Prostate gland (tissue), 2 donors: ENCODE data around the gene CTXND1. TPM values are rescaled to one million over a fixed set of nuclear protein-coding genes. Genes with fewer than 3 reads are reported as not detected.

Experiments used
- DNase-seq: peaks from one replicate; pipeline ENCODE4 v3.0.0-alpha.2; 2019; ENCODE audit warnings: low spot score
- H3K27ac ChIP-seq, 2 donors: fragments of 200-600 bp; sonication (generic); 2 replicates each; pipeline ENCODE4 v1.5.1; 2017 to 2019
- H3K27me3 ChIP-seq: fragments of 200-600 bp; sonication (generic); replicated peaks from 2 replicates; pipeline ENCODE4 v1.5.1; 2019; ENCODE audit not compliant: insufficient read depth
- H3K36me3 ChIP-seq, 2 donors: fragments of 200-600 bp; sonication (generic); 1 replicate in 1 of 2; 2 replicates in 1 of 2; pipeline versions ENCODE4 v1.5.1 to v1.8.1; 2017 to 2019
- H3K4me1 ChIP-seq: fragments of 200-600 bp; sonication (generic); replicated peaks from 2 replicates; pipeline ENCODE4 v1.5.1; 2019
- H3K4me3 ChIP-seq, 2 donors: fragments of 200-600 bp; sonication (generic); 2 replicates each; pipeline ENCODE4 v1.5.1; 2017 to 2019
- H3K9me3 ChIP-seq: fragments of 200-600 bp; sonication (generic); 2 replicates; pipeline ENCODE4 v1.5.1; 2017
- POLR2A ChIP-seq: fragments of 450-650 bp; IDR thresholded peaks from one replicate; pipeline ENCODE4 v1.6.1; 2016; ENCODE audit warnings: antibody characterized with exemption, mild to moderate bottlenecking
- POLR2AphosphoS5 ChIP-seq: sonication (generic); formaldehyde crosslinking; IDR thresholded peaks from one replicate; pipeline ENCODE4 v1.6.1; 2017; ENCODE audit warnings: antibody characterized with exemption
- WGBS: methylation state at CpG from one replicate; pipeline ENCODE4 v1.1.5; 2018; 5-methylcytosine and 5-hydroxymethylcytosine counted together
- intact Hi-C: fragments of 100-400 bp; cut with DNase I; formaldehyde crosslinking; loops from one replicate; pipeline ENCODE4 v1.14.2; 2022
- total RNA-seq, 2 donors: library from RNA; depleted of rRNA; stranded (reverse); fragments of >200 nt; gene quantifications; one replicate each; pipeline ENCODE4 v1.1.0, GENCODE V29; 2016
- TF ChIP-seq, protein P1 (sequence below), 4 experiments: fragments of 200-600 bp in 2 of 4; fragments of 450-650 bp in 2 of 4; sonication (generic) in 2 of 4; IDR thresholded peaks; 1 replicate in 3 of 4; 2 replicates in 1 of 4; pipeline ENCODE4 v1.5.1; 2016 to 2019; ENCODE audit warnings: antibody characterized with exemption in 4 of 4, mild to moderate bottlenecking in 2 of 4, moderate library complexity in 2 of 4

Gene CTXND1
- total RNA-seq, 2 donors from 2014 or later, result 0.96 TPM; not detected in 1

DNA sequence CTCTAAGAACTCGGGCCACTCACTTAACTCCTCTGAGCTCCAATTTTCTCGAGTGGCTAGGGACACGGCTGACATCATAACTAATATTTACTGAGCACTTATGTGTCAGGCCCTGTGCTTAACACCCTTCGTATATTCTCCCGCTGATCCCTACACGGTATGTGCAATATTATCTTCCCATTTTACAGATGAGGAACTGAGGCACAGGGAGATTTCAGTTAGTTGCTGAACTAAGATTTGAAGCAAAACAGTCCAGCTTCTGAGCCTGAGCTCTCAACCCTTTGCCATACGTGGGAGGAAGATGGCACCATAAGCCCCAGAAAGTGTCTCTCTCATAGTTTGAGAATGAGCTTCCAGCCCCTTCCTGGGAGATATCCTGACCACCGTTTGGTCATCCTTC lies 79.6 kb downstream of the CTXND1 start:
- no peak overlapping the region for H3K27ac ChIP-seq
- DNase-seq, result no peak
- H3K9me3 ChIP-seq, result no peaks in the 10 kb centered on the region
- no peak overlapping the region for H3K4me3 ChIP-seq
- intact Hi-C loops, result loop anchor here (5.0 kb wide), 2 partner anchors 110 to 275 kb away; partner anchors contain the start of gene MTHFS
- H3K4me1 ChIP-seq, result no peaks in the 10 kb centered on the region
- TF ChIP-seq POLR2A, result no peak
- TF ChIP-seq, protein P1, sequence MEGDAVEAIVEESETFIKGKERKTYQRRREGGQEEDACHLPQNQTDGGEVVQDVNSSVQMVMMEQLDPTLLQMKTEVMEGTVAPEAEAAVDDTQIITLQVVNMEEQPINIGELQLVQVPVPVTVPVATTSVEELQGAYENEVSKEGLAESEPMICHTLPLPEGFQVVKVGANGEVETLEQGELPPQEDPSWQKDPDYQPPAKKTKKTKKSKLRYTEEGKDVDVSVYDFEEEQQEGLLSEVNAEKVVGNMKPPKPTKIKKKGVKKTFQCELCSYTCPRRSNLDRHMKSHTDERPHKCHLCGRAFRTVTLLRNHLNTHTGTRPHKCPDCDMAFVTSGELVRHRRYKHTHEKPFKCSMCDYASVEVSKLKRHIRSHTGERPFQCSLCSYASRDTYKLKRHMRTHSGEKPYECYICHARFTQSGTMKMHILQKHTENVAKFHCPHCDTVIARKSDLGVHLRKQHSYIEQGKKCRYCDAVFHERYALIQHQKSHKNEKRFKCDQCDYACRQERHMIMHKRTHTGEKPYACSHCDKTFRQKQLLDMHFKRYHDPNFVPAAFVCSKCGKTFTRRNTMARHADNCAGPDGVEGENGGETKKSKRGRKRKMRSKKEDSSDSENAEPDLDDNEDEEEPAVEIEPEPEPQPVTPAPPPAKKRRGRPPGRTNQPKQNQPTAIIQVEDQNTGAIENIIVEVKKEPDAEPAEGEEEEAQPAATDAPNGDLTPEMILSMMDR (IDR thresholded peaks at IDR 0.05), result no peak
- no peak for TF ChIP-seq POLR2AphosphoS5
- H3K27me3 ChIP-seq, result no peaks in the 10 kb centered on the region
- no peaks in the 10 kb centered on the region for H3K36me3 ChIP-seq
- 76% methylated on average over 8 of the region's 8 CpGs for WGBS

GRCh38 chr15:80171787-80172186 lies 80.2 kb downstream of the CTXND1 start:
- no peaks in the 10 kb centered on the region for H3K36me3 ChIP-seq

GRCh38 chr15:80170596-80170995 lies 81.4 kb downstream of the CTXND1 start:
- Histone ChIP-seq H3K4me1 (no peaks in the 10 kb centered on the region), H3K4me3 (no peak overlapping the region), H3K36me3 (no peaks in the 10 kb centered on the region), H3K27me3 (no peaks in the 10 kb centered on the region), H3K27ac (no peak overlapping the region), H3K9me3 (no peaks in the 10 kb centered on the region)
- intact Hi-C loops, result loop anchor here (5.0 kb wide), 2 partner anchors 108 to 273 kb away; partner anchors contain the start of gene MTHFS
- WGBS, result 91% methylated on average over 2 of the region's 2 CpGs
- DNase-seq, result no peak
- TF ChIP-seq POLR2A (no peak), POLR2AphosphoS5 (no peak)
- TF ChIP-seq, protein P1 (IDR thresholded peaks at IDR 0.05), result no peak

More at GRCh38 chr15:80171787-80172186, 80.2 kb downstream of the CTXND1 start:
- Histone ChIP-seq H3K4me3 (no peak overlapping the region), H3K9me3 (no peaks in the 10 kb centered on the region), H3K27me3 (no peaks in the 10 kb centered on the region), H3K4me1 (no peaks in the 10 kb centered on the region), H3K27ac (no peak overlapping the region)
- intact Hi-C loops, result loop anchor here (5.0 kb wide), 2 partner anchors 109 to 274 kb away; partner anchors contain the start of gene MTHFS
- TF ChIP-seq POLR2AphosphoS5 (no peak), POLR2A (no peak)
- TF ChIP-seq, protein P1 (IDR thresholded peaks at IDR 0.05), result no peak
- 85% methylated on average over 4 of the region's 4 CpGs for WGBS
- DNase-seq, result no peak

- Histone ChIP-seq H3K4me1 (no peaks in the 10 kb centered on the region), H3K4me3 (no peak overlapping the region), H3K27me3 (no peaks in the 10 kb centered on the region), H3K36me3 (no peaks in the 10 kb centered on the region), H3K27ac (no peak overlapping the region), H3K9me3 (no peaks in the 10 kb centered on the region)
- TF ChIP-seq, protein P1 (IDR thresholded peaks at IDR 0.05), result no peak
- TF ChIP-seq POLR2AphosphoS5 (no peak), POLR2A (no peak)
- intact Hi-C loops, result loop anchor here (5.0 kb wide), 2 partner anchors 108 to 273 kb away; partner anchors contain the start of gene MTHFS
- WGBS, result 98% methylated on average over 12 of the region's 12 CpGs
- no peak for DNase-seq
Measured at GRCh38 chr15:80169768-80170357, 82.2 kb downstream of the CTXND1 start.

DNA sequence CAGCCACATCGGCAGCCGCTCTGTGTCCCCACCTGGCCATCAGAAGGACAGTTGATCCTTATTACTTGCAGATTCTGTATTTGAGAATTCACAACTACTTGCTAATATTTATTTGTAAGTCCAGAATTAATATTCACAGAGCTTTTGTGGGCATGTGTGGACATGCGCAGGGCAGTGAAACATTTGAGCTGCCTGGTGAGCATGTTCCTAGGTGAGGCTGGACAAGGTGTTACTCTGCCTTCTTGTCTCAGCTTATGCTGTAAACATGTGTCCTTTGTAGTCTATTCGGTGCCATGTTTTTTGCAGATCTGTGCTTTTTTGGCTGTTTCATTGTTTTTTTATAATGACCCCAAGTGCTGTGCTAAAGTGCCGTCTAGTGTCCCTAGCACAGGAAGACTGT lies 83.6 kb downstream of the CTXND1 start:
- TF ChIP-seq POLR2AphosphoS5 (no peak), POLR2A (no peak)
- TF ChIP-seq, protein P1 (IDR thresholded peaks at IDR 0.05), result no peak
- no peaks in the 10 kb centered on the region for H3K9me3 ChIP-seq
- no peaks in the 10 kb centered on the region for H3K36me3 ChIP-seq
- H3K4me3 ChIP-seq, result no peak overlapping the region
- 78% methylated on average over 5 of the region's 5 CpGs for WGBS
- intact Hi-C loops, result no loop called here
- H3K27ac ChIP-seq, result no peak overlapping the region
- no peaks in the 10 kb centered on the region for H3K4me1 ChIP-seq
- H3K27me3 ChIP-seq, result no peaks in the 10 kb centered on the region
- no peak for DNase-seq
